Measurements from ENCODE around the gene GGT6.

Gene GGT6

GRCh38 chr17:4519361-4519788 lies 41.0 kb downstream of the GGT6 start:
- DNase-seq: no peak

GRCh38 chr17:4518901-4519300 lies 41.5 kb downstream of the GGT6 start:
- DNase-seq: no peak

GRCh38 chr17:4516735-4517134 lies 43.6 kb downstream of the GGT6 start:
- DNase-seq: no peak

- no peak for DNase-seq
Observed at GRCh38 chr17:4515501-4515900, 44.9 kb downstream of the GGT6 start.

GRCh38 chr17:4514779-4515178 lies 45.6 kb downstream of the GGT6 start:
- no peak for DNase-seq

GRCh38 chr17:4514206-4514605 lies 46.2 kb downstream of the GGT6 start:
- no peak for DNase-seq

GRCh38 chr17:4513113-4514032 lies 47.0 kb downstream of the GGT6 start:
- DNase-seq: no peak

- no peak for DNase-seq
Observed at GRCh38 chr17:4512156-4513112, 47.9 kb downstream of the GGT6 start.

- no peak for DNase-seq
Observed at GRCh38 chr17:4511199-4511932, 49.0 kb downstream of the GGT6 start.

- no peak for DNase-seq
Observed at GRCh38 chr17:4510618-4510941, 49.8 kb downstream of the GGT6 start.

GRCh38 chr17:4509923-4510617 lies 50.3 kb downstream of the GGT6 start:
- peak in 1 of 2 experiments; percentile 11 for DNase-seq

- DNase-seq: peak in 1 of 2 experiments; percentile 33
Observed at GRCh38 chr17:4509401-4509800, 51.0 kb downstream of the GGT6 start.

- no peak for DNase-seq
Observed at GRCh38 chr17:4508207-4508606, 52.2 kb downstream of the GGT6 start.

- no peak for DNase-seq
Observed at GRCh38 chr17:4507361-4508111, 52.8 kb downstream of the GGT6 start.

Data from activated CD4-positive, alpha-beta T cell treated with anti-CD3 and anti-CD28 coated beads, Interleukin-2, amount 50 U/mL, for 48 hours (primary cell).